Measurements from ENCODE around the gene MARCKSL1.

GRCh38 chr1:32338637-32339145 lies 2.7 kb upstream of the MARCKSL1 start:
- TF ChIP-seq POLR2A (IDR thresholded peaks at IDR 0.05; ENCODE audit: extremely low read depth, insufficient read length): no peak
- TF ChIP-seq, protein P1, sequence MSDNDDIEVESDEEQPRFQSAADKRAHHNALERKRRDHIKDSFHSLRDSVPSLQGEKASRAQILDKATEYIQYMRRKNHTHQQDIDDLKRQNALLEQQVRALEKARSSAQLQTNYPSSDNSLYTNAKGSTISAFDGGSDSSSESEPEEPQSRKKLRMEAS (IDR thresholded peaks at IDR 0.05; ENCODE audit: low read depth, low read length): no peak
- TF ChIP-seq, protein P2, sequence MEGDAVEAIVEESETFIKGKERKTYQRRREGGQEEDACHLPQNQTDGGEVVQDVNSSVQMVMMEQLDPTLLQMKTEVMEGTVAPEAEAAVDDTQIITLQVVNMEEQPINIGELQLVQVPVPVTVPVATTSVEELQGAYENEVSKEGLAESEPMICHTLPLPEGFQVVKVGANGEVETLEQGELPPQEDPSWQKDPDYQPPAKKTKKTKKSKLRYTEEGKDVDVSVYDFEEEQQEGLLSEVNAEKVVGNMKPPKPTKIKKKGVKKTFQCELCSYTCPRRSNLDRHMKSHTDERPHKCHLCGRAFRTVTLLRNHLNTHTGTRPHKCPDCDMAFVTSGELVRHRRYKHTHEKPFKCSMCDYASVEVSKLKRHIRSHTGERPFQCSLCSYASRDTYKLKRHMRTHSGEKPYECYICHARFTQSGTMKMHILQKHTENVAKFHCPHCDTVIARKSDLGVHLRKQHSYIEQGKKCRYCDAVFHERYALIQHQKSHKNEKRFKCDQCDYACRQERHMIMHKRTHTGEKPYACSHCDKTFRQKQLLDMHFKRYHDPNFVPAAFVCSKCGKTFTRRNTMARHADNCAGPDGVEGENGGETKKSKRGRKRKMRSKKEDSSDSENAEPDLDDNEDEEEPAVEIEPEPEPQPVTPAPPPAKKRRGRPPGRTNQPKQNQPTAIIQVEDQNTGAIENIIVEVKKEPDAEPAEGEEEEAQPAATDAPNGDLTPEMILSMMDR (IDR thresholded peaks at IDR 0.05; ENCODE audit: low read depth, low read length): no peak
